Liver (tissue), 3 donors: ENCODE results near the gene TMEM86B.

Experiments
- EGR1 ChIP-seq, 2 donors: IDR thresholded peaks; 2 replicates each; pipeline ENCODE4 v1.6.1; 2016 to 2018; ENCODE audit warnings: antibody characterized with exemption in 2 of 2, low read depth in 2 of 2
- GABPA ChIP-seq, 2 donors: IDR thresholded peaks in 1 of 2; conservative IDR thresholded peaks in 1 of 2; 2 replicates each; pipeline ENCODE4 v1.6.1; 2016; ENCODE audit warnings: antibody characterized with exemption in 2 of 2, mild to moderate bottlenecking in 1 of 2, moderate library complexity in 1 of 2
- JUND ChIP-seq, 2 donors: IDR thresholded peaks; 2 replicates each; pipeline ENCODE4 v1.6.1; 2016; ENCODE audit warnings: antibody characterized with exemption in 2 of 2
- RAD21 ChIP-seq, 2 donors: IDR thresholded peaks; 2 replicates each; pipeline ENCODE4 v1.6.1; 2016; ENCODE audit warnings: antibody characterized with exemption in 2 of 2, mild to moderate bottlenecking in 2 of 2
- RXRA ChIP-seq, 2 donors: IDR thresholded peaks; 2 replicates each; pipeline ENCODE4 v1.6.1; 2017 to 2018; ENCODE audit warnings: antibody characterized with exemption in 2 of 2, mild to moderate bottlenecking in 1 of 2
- SP1 ChIP-seq: IDR thresholded peaks from 2 replicates; pipeline ENCODE4 v1.6.1; 2018; ENCODE audit warnings: antibody characterized with exemption, mild to moderate bottlenecking
- TAF1 ChIP-seq: conservative IDR thresholded peaks from 2 replicates; pipeline ENCODE4 v1.6.1; 2016; ENCODE audit warnings: antibody characterized with exemption, mild to moderate bottlenecking
- YY1 ChIP-seq: IDR thresholded peaks from 2 replicates; pipeline ENCODE4 v1.6.1; 2016; ENCODE audit warnings: antibody characterized with exemption, mild to moderate bottlenecking
- TF ChIP-seq, protein P1 (sequence below): fragments of 150-350 bp; IDR thresholded peaks from 2 replicates; pipeline ENCODE4 v1.5.1; 2017; ENCODE audit warnings: improper control_type of control experiment, low read depth, low read length; ENCODE audit not compliant: missing input control
- TF ChIP-seq, protein P2 (sequence below): IDR thresholded peaks from 2 replicates; pipeline ENCODE4 v1.6.1; 2016; ENCODE audit warnings: antibody characterized with exemption, mild to moderate bottlenecking
- TF ChIP-seq, protein P3 (sequence below): IDR thresholded peaks from 2 replicates; pipeline ENCODE4 v1.6.1; 2016; ENCODE audit warnings: antibody characterized with exemption
- TF ChIP-seq, protein P4 (sequence below): IDR thresholded peaks from 2 replicates; pipeline ENCODE4 v1.6.1; 2016; ENCODE audit warnings: antibody characterized with exemption
- TF ChIP-seq, protein P5 (sequence below): IDR thresholded peaks from 2 replicates; pipeline ENCODE4 v1.6.1; 2016; ENCODE audit warnings: antibody characterized with exemption
- donor health status: healthy.
- donor health status: healthy.

DNA sequence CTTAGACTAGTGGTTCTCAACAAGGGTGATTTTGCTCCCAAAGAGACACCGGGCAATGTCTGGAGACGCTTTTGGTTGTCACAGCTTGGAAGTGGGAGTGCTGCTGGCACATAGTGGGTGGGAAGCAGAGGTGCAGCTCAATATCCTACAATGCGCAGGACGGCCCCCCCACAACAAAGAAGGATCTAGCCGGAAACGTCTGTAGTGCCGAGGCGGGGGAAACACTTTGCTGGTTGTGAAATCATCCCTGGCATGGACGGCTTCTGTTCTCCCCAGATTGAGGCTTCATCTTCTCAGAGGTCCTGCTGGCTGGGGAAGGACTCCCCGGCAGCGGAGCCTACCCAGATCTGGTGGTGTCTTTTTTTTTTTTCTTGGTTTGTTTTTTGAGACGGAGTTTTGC, 35.1 kb downstream of the TMEM86B start:
- TF ChIP-seq SP1 (no peak), EGR1 (IDR thresholded peaks at IDR 0.05; ENCODE audit: low read depth in 2 of 2) (no peak), JUND (IDR thresholded peaks at IDR 0.05) (no peak), YY1 (no peak), RAD21 (IDR thresholded peaks at IDR 0.05) (no peak), GABPA (IDR thresholded peaks at IDR 0.05 in 1 of 2, conservative IDR thresholded peaks at IDR 0.05 in 1 of 2) (no peak), RXRA (IDR thresholded peaks at IDR 0.05) (no peak), TAF1 (no peak)
- TF ChIP-seq, protein P1, sequence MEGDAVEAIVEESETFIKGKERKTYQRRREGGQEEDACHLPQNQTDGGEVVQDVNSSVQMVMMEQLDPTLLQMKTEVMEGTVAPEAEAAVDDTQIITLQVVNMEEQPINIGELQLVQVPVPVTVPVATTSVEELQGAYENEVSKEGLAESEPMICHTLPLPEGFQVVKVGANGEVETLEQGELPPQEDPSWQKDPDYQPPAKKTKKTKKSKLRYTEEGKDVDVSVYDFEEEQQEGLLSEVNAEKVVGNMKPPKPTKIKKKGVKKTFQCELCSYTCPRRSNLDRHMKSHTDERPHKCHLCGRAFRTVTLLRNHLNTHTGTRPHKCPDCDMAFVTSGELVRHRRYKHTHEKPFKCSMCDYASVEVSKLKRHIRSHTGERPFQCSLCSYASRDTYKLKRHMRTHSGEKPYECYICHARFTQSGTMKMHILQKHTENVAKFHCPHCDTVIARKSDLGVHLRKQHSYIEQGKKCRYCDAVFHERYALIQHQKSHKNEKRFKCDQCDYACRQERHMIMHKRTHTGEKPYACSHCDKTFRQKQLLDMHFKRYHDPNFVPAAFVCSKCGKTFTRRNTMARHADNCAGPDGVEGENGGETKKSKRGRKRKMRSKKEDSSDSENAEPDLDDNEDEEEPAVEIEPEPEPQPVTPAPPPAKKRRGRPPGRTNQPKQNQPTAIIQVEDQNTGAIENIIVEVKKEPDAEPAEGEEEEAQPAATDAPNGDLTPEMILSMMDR, result no peak
- TF ChIP-seq, protein P2, sequence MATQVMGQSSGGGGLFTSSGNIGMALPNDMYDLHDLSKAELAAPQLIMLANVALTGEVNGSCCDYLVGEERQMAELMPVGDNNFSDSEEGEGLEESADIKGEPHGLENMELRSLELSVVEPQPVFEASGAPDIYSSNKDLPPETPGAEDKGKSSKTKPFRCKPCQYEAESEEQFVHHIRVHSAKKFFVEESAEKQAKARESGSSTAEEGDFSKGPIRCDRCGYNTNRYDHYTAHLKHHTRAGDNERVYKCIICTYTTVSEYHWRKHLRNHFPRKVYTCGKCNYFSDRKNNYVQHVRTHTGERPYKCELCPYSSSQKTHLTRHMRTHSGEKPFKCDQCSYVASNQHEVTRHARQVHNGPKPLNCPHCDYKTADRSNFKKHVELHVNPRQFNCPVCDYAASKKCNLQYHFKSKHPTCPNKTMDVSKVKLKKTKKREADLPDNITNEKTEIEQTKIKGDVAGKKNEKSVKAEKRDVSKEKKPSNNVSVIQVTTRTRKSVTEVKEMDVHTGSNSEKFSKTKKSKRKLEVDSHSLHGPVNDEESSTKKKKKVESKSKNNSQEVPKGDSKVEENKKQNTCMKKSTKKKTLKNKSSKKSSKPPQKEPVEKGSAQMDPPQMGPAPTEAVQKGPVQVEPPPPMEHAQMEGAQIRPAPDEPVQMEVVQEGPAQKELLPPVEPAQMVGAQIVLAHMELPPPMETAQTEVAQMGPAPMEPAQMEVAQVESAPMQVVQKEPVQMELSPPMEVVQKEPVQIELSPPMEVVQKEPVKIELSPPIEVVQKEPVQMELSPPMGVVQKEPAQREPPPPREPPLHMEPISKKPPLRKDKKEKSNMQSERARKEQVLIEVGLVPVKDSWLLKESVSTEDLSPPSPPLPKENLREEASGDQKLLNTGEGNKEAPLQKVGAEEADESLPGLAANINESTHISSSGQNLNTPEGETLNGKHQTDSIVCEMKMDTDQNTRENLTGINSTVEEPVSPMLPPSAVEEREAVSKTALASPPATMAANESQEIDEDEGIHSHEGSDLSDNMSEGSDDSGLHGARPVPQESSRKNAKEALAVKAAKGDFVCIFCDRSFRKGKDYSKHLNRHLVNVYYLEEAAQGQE, result no peak
- TF ChIP-seq, protein P3, sequence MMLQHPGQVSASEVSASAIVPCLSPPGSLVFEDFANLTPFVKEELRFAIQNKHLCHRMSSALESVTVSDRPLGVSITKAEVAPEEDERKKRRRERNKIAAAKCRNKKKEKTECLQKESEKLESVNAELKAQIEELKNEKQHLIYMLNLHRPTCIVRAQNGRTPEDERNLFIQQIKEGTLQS, result no peak
- TF ChIP-seq, protein P4, sequence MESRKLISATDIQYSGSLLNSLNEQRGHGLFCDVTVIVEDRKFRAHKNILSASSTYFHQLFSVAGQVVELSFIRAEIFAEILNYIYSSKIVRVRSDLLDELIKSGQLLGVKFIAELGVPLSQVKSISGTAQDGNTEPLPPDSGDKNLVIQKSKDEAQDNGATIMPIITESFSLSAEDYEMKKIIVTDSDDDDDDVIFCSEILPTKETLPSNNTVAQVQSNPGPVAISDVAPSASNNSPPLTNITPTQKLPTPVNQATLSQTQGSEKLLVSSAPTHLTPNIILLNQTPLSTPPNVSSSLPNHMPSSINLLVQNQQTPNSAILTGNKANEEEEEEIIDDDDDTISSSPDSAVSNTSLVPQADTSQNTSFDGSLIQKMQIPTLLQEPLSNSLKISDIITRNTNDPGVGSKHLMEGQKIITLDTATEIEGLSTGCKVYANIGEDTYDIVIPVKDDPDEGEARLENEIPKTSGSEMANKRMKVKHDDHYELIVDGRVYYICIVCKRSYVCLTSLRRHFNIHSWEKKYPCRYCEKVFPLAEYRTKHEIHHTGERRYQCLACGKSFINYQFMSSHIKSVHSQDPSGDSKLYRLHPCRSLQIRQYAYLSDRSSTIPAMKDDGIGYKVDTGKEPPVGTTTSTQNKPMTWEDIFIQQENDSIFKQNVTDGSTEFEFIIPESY, result no peak
- TF ChIP-seq, protein P5, sequence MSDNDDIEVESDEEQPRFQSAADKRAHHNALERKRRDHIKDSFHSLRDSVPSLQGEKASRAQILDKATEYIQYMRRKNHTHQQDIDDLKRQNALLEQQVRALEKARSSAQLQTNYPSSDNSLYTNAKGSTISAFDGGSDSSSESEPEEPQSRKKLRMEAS, result no peak
